ENCODE results near the gene ZCCHC4.

The ZCCHC4 gene

DNA sequence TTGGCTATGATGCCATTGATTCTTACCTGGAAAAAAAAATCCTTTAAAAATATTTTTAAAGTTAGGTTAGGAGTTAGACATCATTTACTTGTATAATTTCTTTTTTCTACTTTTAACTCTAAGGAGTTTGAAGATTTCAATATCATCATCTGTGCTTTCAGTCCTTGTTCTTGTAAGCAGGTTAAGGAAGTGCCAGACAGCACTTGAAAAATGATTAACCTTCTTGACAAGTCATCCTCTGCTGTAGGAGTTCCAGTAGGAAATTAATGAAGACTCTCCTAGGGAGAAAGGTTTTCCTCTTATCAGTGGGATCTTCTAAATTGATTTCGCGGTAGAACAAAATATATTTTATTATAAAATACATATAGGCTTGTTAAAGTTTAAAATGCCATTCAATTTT is 35.4 kb downstream of the ZCCHC4 start (continued):
- TF ChIP-seq, protein P1, sequence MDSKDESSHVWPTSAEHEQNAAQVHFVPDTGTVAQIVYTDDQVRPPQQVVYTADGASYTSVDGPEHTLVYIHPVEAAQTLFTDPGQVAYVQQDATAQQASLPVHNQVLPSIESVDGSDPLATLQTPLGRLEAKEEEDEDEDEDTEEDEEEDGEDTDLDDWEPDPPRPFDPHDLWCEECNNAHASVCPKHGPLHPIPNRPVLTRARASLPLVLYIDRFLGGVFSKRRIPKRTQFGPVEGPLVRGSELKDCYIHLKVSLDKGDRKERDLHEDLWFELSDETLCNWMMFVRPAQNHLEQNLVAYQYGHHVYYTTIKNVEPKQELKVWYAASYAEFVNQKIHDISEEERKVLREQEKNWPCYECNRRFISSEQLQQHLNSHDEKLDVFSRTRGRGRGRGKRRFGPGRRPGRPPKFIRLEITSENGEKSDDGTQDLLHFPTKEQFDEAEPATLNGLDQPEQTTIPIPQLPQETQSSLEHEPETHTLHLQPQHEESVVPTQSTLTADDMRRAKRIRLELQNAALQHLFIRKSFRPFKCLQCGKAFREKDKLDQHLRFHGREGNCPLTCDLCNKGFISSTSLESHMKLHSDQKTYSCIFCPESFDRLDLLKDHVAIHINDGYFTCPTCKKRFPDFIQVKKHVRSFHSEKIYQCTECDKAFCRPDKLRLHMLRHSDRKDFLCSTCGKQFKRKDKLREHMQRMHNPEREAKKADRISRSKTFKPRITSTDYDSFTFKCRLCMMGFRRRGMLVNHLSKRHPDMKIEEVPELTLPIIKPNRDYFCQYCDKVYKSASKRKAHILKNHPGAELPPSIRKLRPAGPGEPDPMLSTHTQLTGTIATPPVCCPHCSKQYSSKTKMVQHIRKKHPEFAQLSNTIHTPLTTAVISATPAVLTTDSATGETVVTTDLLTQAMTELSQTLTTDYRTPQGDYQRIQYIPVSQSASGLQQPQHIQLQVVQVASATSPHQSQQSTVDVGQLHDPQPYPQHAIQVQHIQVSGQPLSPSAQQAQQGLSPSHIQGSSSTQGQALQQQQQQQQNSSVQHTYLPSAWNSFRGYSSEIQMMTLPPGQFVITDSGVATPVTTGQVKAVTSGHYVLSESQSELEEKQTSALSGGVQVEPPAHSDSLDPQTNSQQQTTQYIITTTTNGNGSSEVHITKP (tag by site-specific recombination; IDR thresholded peaks at IDR 0.05) = no peak
- TF ChIP-seq ZNF292 (tag by site-specific recombination; IDR thresholded peaks at IDR 0.05; ENCODE audit: borderline replicate concordance, low read depth) = no peak
- no peak for TF ChIP-seq ZNF202 (tag by site-specific recombination; IDR thresholded peaks at IDR 0.05; ENCODE audit: borderline replicate concordance)
- no peak for TF ChIP-seq ZNF514 (tag by site-specific recombination; IDR thresholded peaks at IDR 0.05)
- TF ChIP-seq ZNF837 (tag by site-specific recombination; IDR thresholded peaks at IDR 0.05) = no peak
- no peak for TF ChIP-seq SCRT2 (tag by site-specific recombination; IDR thresholded peaks at IDR 0.05)

DNA sequence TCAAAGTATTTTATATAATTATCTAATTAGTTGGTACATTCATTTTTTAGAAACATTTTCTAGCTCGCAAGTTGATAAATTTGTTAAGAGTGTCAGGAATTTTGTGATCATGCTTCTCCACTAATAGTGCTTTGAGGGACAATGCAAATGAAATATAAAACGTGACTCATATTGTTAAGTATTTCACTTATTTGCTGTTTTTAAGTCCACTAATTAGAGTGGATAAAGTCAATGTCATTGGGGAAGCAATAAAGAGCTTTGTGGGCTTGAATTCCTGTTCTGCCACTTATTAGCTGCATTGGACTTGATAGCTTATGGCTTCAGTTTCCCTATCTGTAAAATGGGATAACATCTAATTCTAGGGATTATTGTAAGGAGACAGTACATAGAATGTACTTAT is 38.0 kb downstream of the ZCCHC4 start:
- H3K4me1 ChIP-seq (ENCODE audit: control insufficient read depth, insufficient read depth, low read length) = no peaks in the 10 kb centered on the region
- no peak overlapping the region for H3K4me3 ChIP-seq (ENCODE audit: low read depth, low read length)
- CTCF ChIA-PET = interaction anchor here (1.8 kb wide), 1 partner anchor 38 kb away, joined by 9 read pairs; the partner anchor contains the start of gene ZCCHC4
- H3K36me3 ChIP-seq (ENCODE audit: control insufficient read depth in 2 of 2, insufficient read depth in 1 of 2, low read length in 2 of 2) = peaks cover 0 to 10% of the 10 kb centered on the region in 2 experiments; a peak in 1 of 3 replicates
- H3K9me3 ChIP-seq (ENCODE audit: control insufficient read depth, insufficient read depth, low read depth, low read length) = no peaks in the 10 kb centered on the region
- POLR2A ChIA-PET = no interaction called here
- no peak overlapping the region for H3K27ac ChIP-seq (ENCODE audit: extremely low read depth, low read depth, low read length)
- TF ChIP-seq ZNF600 (tag by site-specific recombination; IDR thresholded peaks at IDR 0.05) (no peak), ZNF2 (tag by site-specific recombination; IDR thresholded peaks at IDR 0.05) (no peak), WT1 (tag by site-specific recombination; IDR thresholded peaks at IDR 0.05) (no peak), ZNF549 (tag by site-specific recombination; IDR thresholded peaks at IDR 0.05) (no peak), ZNF76 (tag by site-specific recombination; IDR thresholded peaks at IDR 0.05; ENCODE audit: borderline replicate concordance, low read depth) (no peak), ZNF677 (tag by site-specific recombination; IDR thresholded peaks at IDR 0.05) (no peak), ZNF514 (tag by site-specific recombination; IDR thresholded peaks at IDR 0.05) (no peak), ZNF747 (tag by site-specific recombination; IDR thresholded peaks at IDR 0.05) (no peak), ZNF391 (tag by site-specific recombination; IDR thresholded peaks at IDR 0.05; ENCODE audit: borderline replicate concordance, low read depth) (no peak), ZNF560 (tag by site-specific recombination; IDR thresholded peaks at IDR 0.05; ENCODE audit: borderline replicate concordance) (no peak)
- TF ChIP-seq, protein P2, sequence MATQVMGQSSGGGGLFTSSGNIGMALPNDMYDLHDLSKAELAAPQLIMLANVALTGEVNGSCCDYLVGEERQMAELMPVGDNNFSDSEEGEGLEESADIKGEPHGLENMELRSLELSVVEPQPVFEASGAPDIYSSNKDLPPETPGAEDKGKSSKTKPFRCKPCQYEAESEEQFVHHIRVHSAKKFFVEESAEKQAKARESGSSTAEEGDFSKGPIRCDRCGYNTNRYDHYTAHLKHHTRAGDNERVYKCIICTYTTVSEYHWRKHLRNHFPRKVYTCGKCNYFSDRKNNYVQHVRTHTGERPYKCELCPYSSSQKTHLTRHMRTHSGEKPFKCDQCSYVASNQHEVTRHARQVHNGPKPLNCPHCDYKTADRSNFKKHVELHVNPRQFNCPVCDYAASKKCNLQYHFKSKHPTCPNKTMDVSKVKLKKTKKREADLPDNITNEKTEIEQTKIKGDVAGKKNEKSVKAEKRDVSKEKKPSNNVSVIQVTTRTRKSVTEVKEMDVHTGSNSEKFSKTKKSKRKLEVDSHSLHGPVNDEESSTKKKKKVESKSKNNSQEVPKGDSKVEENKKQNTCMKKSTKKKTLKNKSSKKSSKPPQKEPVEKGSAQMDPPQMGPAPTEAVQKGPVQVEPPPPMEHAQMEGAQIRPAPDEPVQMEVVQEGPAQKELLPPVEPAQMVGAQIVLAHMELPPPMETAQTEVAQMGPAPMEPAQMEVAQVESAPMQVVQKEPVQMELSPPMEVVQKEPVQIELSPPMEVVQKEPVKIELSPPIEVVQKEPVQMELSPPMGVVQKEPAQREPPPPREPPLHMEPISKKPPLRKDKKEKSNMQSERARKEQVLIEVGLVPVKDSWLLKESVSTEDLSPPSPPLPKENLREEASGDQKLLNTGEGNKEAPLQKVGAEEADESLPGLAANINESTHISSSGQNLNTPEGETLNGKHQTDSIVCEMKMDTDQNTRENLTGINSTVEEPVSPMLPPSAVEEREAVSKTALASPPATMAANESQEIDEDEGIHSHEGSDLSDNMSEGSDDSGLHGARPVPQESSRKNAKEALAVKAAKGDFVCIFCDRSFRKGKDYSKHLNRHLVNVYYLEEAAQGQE (tag by site-specific recombination; IDR thresholded peaks at IDR 0.05) = no peak
- TF ChIP-seq, protein P3, sequence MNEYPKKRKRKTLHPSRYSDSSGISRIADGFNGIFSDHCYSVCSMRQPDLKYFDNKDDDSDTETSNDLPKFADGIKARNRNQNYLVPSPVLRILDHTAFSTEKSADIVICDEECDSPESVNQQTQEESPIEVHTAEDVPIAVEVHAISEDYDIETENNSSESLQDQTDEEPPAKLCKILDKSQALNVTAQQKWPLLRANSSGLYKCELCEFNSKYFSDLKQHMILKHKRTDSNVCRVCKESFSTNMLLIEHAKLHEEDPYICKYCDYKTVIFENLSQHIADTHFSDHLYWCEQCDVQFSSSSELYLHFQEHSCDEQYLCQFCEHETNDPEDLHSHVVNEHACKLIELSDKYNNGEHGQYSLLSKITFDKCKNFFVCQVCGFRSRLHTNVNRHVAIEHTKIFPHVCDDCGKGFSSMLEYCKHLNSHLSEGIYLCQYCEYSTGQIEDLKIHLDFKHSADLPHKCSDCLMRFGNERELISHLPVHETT (tag by site-specific recombination; IDR thresholded peaks at IDR 0.05) = no peak
- TF ChIP-seq, protein P4, sequence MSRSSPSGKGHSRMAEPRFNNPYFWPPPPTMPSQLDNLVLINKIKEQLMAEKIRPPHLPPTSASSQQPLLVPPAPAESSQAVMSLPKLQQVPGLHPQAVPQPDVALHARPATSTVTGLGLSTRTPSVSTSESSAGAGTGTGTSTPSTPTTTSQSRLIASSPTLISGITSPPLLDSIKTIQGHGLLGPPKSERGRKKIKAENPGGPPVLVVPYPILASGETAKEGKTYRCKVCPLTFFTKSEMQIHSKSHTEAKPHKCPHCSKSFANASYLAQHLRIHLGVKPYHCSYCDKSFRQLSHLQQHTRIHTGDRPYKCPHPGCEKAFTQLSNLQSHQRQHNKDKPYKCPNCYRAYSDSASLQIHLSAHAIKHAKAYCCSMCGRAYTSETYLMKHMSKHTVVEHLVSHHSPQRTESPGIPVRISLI (tag by site-specific recombination; IDR thresholded peaks at IDR 0.05) = no peak
- TF ChIP-seq, protein P5, sequence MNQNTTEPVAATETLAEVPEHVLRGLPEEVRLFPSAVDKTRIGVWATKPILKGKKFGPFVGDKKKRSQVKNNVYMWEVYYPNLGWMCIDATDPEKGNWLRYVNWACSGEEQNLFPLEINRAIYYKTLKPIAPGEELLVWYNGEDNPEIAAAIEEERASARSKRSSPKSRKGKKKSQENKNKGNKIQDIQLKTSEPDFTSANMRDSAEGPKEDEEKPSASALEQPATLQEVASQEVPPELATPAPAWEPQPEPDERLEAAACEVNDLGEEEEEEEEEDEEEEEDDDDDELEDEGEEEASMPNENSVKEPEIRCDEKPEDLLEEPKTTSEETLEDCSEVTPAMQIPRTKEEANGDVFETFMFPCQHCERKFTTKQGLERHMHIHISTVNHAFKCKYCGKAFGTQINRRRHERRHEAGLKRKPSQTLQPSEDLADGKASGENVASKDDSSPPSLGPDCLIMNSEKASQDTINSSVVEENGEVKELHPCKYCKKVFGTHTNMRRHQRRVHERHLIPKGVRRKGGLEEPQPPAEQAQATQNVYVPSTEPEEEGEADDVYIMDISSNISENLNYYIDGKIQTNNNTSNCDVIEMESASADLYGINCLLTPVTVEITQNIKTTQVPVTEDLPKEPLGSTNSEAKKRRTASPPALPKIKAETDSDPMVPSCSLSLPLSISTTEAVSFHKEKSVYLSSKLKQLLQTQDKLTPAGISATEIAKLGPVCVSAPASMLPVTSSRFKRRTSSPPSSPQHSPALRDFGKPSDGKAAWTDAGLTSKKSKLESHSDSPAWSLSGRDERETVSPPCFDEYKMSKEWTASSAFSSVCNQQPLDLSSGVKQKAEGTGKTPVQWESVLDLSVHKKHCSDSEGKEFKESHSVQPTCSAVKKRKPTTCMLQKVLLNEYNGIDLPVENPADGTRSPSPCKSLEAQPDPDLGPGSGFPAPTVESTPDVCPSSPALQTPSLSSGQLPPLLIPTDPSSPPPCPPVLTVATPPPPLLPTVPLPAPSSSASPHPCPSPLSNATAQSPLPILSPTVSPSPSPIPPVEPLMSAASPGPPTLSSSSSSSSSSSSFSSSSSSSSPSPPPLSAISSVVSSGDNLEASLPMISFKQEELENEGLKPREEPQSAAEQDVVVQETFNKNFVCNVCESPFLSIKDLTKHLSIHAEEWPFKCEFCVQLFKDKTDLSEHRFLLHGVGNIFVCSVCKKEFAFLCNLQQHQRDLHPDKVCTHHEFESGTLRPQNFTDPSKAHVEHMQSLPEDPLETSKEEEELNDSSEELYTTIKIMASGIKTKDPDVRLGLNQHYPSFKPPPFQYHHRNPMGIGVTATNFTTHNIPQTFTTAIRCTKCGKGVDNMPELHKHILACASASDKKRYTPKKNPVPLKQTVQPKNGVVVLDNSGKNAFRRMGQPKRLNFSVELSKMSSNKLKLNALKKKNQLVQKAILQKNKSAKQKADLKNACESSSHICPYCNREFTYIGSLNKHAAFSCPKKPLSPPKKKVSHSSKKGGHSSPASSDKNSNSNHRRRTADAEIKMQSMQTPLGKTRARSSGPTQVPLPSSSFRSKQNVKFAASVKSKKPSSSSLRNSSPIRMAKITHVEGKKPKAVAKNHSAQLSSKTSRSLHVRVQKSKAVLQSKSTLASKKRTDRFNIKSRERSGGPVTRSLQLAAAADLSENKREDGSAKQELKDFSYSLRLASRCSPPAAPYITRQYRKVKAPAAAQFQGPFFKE (tag by site-specific recombination; IDR thresholded peaks at IDR 0.05; ENCODE audit: borderline replicate concordance) = no peak
